Fibroblast of lung (primary cell): Measurements from ENCODE around the gene HSPG2. TPM values are rescaled to one million over a fixed set of nuclear protein-coding genes. Genes with fewer than 3 reads are reported as not detected.

Experiments
- DNase-seq, 2 donors: peaks; one replicate each; pipeline versions ENCODE4 v3.0.0 to v3.0.0-alpha.2; 2010; ENCODE audit warnings: low read depth in 2 of 2
- H2AFZ ChIP-seq: 2 replicates; pipeline ENCODE4 v1.5.1; 2012; ENCODE audit warnings: low read length, control low read depth, inconsistent platforms
- H3K27ac ChIP-seq: 2 replicates; pipeline ENCODE4 v1.5.1; 2011; ENCODE audit warnings: low read length, control low read depth; ENCODE audit not compliant: insufficient read depth
- H3K27me3 ChIP-seq: 2 replicates; pipeline ENCODE4 v1.5.1; 2011; ENCODE audit warnings: mild to moderate bottlenecking, low read length; ENCODE audit not compliant: control insufficient read depth, insufficient read depth
- H3K36me3 ChIP-seq: 2 replicates; pipeline ENCODE4 v1.5.1; 2011; ENCODE audit warnings: low read length; ENCODE audit not compliant: control insufficient read depth, insufficient read depth
- H3K4me1 ChIP-seq: 2 replicates; pipeline ENCODE4 v1.5.1; 2011; ENCODE audit warnings: low read length; ENCODE audit not compliant: control insufficient read depth, insufficient read depth; ENCODE audit errors: extremely low read depth
- H3K4me2 ChIP-seq: 2 replicates; pipeline ENCODE4 v1.5.1; 2011; ENCODE audit warnings: low read length, control low read depth; ENCODE audit not compliant: insufficient read depth; ENCODE audit errors: extremely low read depth
- H3K4me3 ChIP-seq, 4 experiments: fragments of 200-600 bp in 1 of 4; sonication (generic) in 1 of 4; replicated peaks in 1 of 4; 2 replicates each; pipeline ENCODE4 v1.5.1; 2011 to 2016; ENCODE audit warnings: low read length in 4 of 4, low read depth in 3 of 4, mild to moderate bottlenecking in 3 of 4, control low read depth in 2 of 4, inconsistent platforms in 1 of 4, mixed read lengths in 1 of 4; ENCODE audit not compliant: insufficient read depth in 1 of 4; ENCODE audit errors: control extremely low read depth in 1 of 4
- H3K79me2 ChIP-seq: 2 replicates; pipeline ENCODE4 v1.5.1; 2012; ENCODE audit warnings: mild to moderate bottlenecking, low read length, inconsistent platforms; ENCODE audit not compliant: control insufficient read depth, insufficient read depth
- H3K9ac ChIP-seq: 2 replicates; pipeline ENCODE4 v1.5.1; 2011; ENCODE audit warnings: mild to moderate bottlenecking, low read length, control low read depth; ENCODE audit not compliant: insufficient read depth
- H3K9me3 ChIP-seq: 2 replicates; pipeline ENCODE4 v1.5.1; 2012; ENCODE audit warnings: low read depth, low read length; ENCODE audit not compliant: control insufficient read depth, insufficient read depth
- H4K20me1 ChIP-seq: 2 replicates; pipeline ENCODE4 v1.5.1; 2011; ENCODE audit warnings: low read length; ENCODE audit not compliant: control insufficient read depth, insufficient read depth; ENCODE audit errors: extremely low read depth
- CTCF ChIP-seq, 2 donors: IDR thresholded peaks in 1 of 2; conservative IDR thresholded peaks in 1 of 2; 1 replicate in 1 of 2; 2 replicates in 1 of 2; pipeline ENCODE4 v1.5.1; 2011 to 2012; ENCODE audit warnings: low read length in 2 of 2, control low read depth in 1 of 2, inconsistent platforms in 1 of 2, low read depth in 1 of 2, mild to moderate bottlenecking in 1 of 2
- EZH2 ChIP-seq: IDR thresholded peaks from 2 replicates; pipeline ENCODE4 v1.5.1; 2012; ENCODE audit warnings: low read length, control low read depth, mild to moderate bottlenecking; ENCODE audit errors: missing control alignments
- polyA plus RNA-seq, 2 donors: library from polyadenylated mRNA; depleted of rRNA in 1 of 2; stranded (reverse) in 1 of 2; unstranded in 1 of 2; fragments of >200 nt; gene quantifications; 2 replicates each; pipeline ENCODE4 v1.2.1, GENCODE V29; 2011 to 2012; ENCODE audit warnings: missing spikeins in 1 of 2
- total RNA-seq: library from RNA; depleted of rRNA; stranded (reverse); fragments of >200 nt; gene quantifications from 2 replicates; pipeline ENCODE4 v1.2.1, GENCODE V29; 2014

The HSPG2 gene
- total and polyA plus RNA-seq, 2 donors (not counting 1 experiment from before 2014, with no cell fraction given) = 40.7 to 88.4 TPM

DNA sequence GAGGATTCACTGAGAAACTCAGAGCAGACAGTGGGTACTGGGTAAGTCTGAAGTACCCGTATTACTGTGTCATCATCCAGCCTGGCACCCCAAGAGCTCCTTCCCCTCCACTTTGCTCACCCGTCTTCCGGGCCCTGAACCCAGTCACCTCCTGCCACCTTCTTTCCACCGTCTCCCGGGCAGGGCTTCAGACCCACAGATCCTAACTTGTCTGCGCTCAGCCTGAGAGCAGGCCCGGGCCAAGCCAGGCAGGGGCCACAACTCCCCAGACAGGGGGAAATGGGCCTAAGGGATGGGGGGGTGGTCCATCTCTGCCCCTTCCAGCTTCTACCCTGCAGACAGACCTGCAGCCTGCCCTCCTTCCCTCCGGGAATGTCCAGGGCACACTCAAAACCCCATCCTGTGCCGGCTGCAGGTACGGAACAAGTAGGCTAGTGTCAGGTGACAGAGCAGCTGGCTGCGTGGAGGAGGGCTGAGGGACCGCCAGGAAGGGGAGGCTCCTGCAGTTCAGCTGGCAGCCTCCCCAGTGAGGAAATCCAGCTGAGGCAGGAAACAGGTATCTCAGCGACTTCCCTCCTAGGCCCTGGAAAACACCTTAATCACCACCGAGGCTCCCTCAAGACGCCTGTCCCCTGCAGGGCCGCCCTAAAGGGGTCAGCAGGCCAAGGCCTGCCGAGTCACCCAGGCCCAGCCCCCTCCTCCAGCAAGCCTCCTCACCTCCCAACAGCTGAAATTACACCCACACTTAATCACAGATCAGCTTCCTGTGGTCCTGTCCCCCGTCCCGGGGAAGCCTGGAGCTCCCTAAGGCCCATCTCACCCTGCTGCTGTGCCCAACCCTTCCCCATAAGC, 3.5 kb downstream of the HSPG2 start:
- no peak overlapping the region for H2AFZ ChIP-seq
- H3K27me3 ChIP-seq = no peaks in the 10 kb centered on the region
- TF ChIP-seq CTCF (conservative IDR thresholded peaks at IDR 0.05 in 1 of 2, IDR thresholded peaks at IDR 0.05 in 1 of 2; ENCODE audit: low read depth in 1 of 2, low read length in 2 of 2) (no peak), EZH2 (no peak)
- H3K79me2 ChIP-seq = peaks cover 66% of the 10 kb centered on the region
- peak in 1 of 2 donors; percentile 56 for DNase-seq
- H3K9me3 ChIP-seq = no peaks in the 10 kb centered on the region
- peak overlapping the region in 1 of 4 experiments; percentile 28 for H3K4me3 ChIP-seq
- peaks cover 41% of the 10 kb centered on the region for H3K4me1 ChIP-seq
- peaks cover 2% of the 10 kb centered on the region for H3K36me3 ChIP-seq
- H4K20me1 ChIP-seq = no peaks in the 10 kb centered on the region
- H3K27ac ChIP-seq = peak overlapping the region; percentile 95
- H3K4me2 ChIP-seq = peak overlapping the region; percentile 41
- H3K9ac ChIP-seq = peak overlapping the region; percentile 38

- Histone ChIP-seq H3K4me1 (peaks cover 47% of the 10 kb centered on the region), H3K27me3 (no peaks in the 10 kb centered on the region), H3K36me3 (peaks cover 4% of the 10 kb centered on the region), H4K20me1 (no peaks in the 10 kb centered on the region), H3K9me3 (no peaks in the 10 kb centered on the region), H3K79me2 (peaks cover 72% of the 10 kb centered on the region), H3K27ac (peak overlapping the region; percentile 95), H3K9ac (peak overlapping the region; percentile 64), H2AFZ (no peak overlapping the region), H3K4me2 (peak overlapping the region; percentile 54), H3K4me3 (no peak overlapping the region)
- TF ChIP-seq EZH2 (no peak), CTCF (conservative IDR thresholded peaks at IDR 0.05 in 1 of 2, IDR thresholded peaks at IDR 0.05 in 1 of 2; ENCODE audit: low read depth in 1 of 2, low read length in 2 of 2) (no peak)
- peak; percentile 75 to 87 for DNase-seq
These were observed 5.0 kb downstream of the HSPG2 start for GRCh38 chr1:21932127-21932526.

DNA sequence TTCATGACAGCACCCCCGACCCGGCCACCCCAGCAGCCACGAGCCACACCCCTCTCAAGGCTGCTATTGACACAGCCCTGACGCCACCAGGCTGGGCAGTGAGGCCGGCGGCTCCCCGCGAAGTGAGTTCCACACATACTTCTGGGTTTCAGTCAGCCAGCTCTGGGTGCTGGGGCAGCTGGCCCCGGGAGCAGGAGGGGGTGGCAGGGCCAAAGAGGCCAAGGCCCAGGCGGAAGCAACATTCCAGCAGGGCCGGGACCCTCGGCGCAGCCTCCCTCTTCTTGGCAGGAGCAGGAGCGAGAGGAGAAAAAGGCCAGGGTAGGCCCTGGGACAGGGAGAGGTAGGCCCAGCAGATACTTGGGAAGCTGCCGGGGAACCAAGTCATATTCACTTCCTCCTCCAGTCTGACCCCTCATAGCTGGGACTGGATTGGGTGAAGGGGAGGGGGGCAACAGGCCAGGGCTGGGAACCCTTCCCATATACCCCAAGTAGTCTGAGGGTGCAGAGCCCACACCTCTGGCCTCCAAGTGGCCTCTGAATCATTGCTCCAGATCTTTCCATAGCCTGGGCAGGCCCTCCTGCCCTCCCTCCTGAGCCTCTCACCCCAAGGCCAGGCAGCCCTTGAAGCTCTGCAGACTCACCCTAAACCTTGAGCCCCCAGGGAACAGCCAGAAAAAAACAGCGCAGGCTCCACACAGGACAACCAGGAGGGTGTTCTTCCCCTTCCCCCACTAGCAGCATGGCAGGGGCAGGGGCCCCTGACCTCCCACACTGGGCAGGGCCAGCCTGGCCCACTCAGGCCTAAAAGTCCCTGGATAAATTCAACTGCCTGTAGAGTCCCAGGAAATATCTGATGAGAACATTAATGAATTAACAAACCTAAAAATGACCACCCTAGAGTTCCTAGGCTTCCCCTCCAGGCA, 5.7 kb downstream of the HSPG2 start:
- Histone ChIP-seq H3K4me2 (peak overlapping the region; percentile 58), H3K9ac (peak overlapping the region; percentile 64), H3K27me3 (no peaks in the 10 kb centered on the region), H2AFZ (no peak overlapping the region), H3K9me3 (no peaks in the 10 kb centered on the region), H3K27ac (peak overlapping the region; percentile 95), H3K4me3 (no peak overlapping the region), H4K20me1 (no peaks in the 10 kb centered on the region), H3K36me3 (peaks cover 4% of the 10 kb centered on the region), H3K79me2 (peaks cover 68% of the 10 kb centered on the region), H3K4me1 (peaks cover 50% of the 10 kb centered on the region)
- peak; percentile 88 to 95 for DNase-seq
- TF ChIP-seq CTCF (conservative IDR thresholded peaks at IDR 0.05 in 1 of 2, IDR thresholded peaks at IDR 0.05 in 1 of 2; ENCODE audit: low read depth in 1 of 2, low read length in 2 of 2) (no peak), EZH2 (no peak)
